H9 (cell line): ENCODE data around the gene TTYH1. TPM values are rescaled to one million over a fixed set of nuclear protein-coding genes. Genes with fewer than 3 reads are reported as not detected.

Experiments used
- DNase-seq: peaks from one replicate; pipeline ENCODE4 v3.0.0-alpha.2; 2017
- H2AFZ ChIP-seq: one replicate; pipeline ENCODE4 v1.6.1; 2013; ENCODE audit warnings: mild to moderate bottlenecking, low read length, control low read depth, moderate library complexity
- H2AK5ac ChIP-seq: 2 replicates; pipeline ENCODE4 v1.6.1; 2013; ENCODE audit warnings: low read length, control low read depth, mixed read lengths; ENCODE audit not compliant: insufficient read length
- H2BK120ac ChIP-seq: one replicate; pipeline ENCODE4 v1.6.1; 2013; ENCODE audit warnings: low read depth, mild to moderate bottlenecking, low read length, control low read depth, inconsistent platforms; ENCODE audit not compliant: poor library complexity, severe bottlenecking
- H2BK12ac ChIP-seq: 2 replicates; pipeline ENCODE4 v1.6.1; 2013; ENCODE audit warnings: low read length, control low read depth, mixed read lengths, low read depth; ENCODE audit not compliant: insufficient read length
- H2BK15ac ChIP-seq: 2 replicates; pipeline ENCODE4 v1.6.1; 2013; ENCODE audit warnings: low read depth, low read length, control low read depth
- H2BK20ac ChIP-seq: one replicate; pipeline ENCODE4 v1.6.1; 2013; ENCODE audit warnings: low read depth, mild to moderate bottlenecking, low read length, control low read depth, inconsistent platforms; ENCODE audit not compliant: poor library complexity, severe bottlenecking
- H2BK5ac ChIP-seq: 2 replicates; pipeline ENCODE4 v1.6.1; 2013; ENCODE audit warnings: low read length, control low read depth, mixed read lengths; ENCODE audit not compliant: insufficient read length
- H3K14ac ChIP-seq: 2 replicates; pipeline ENCODE4 v1.6.1; 2013; ENCODE audit warnings: low read length, control low read depth; ENCODE audit not compliant: insufficient read depth
- H3K18ac ChIP-seq: 2 replicates; pipeline ENCODE4 v1.6.1; 2013; ENCODE audit warnings: low read depth, mild to moderate bottlenecking, mixed read lengths, low read length, control low read depth; ENCODE audit not compliant: insufficient read length
- H3K23ac ChIP-seq: 2 replicates; pipeline ENCODE4 v1.6.1; 2013; ENCODE audit warnings: low read length, control low read depth, mixed read lengths, low read depth; ENCODE audit not compliant: insufficient read length
- H3K23me2 ChIP-seq: 2 replicates; pipeline ENCODE4 v1.6.1; 2013; ENCODE audit warnings: low read depth, mild to moderate bottlenecking, mixed read lengths, low read length, control low read depth; ENCODE audit not compliant: insufficient read length, poor library complexity, severe bottlenecking
- H3K27ac ChIP-seq: 2 replicates; pipeline ENCODE4 v1.5.1; 2013; ENCODE audit warnings: low read length, control low read depth, mixed read lengths, low read depth; ENCODE audit not compliant: insufficient read length
- H3K27me3 ChIP-seq: 2 replicates; pipeline ENCODE4 v1.6.1; 2013; ENCODE audit warnings: low read length, control low read depth, inconsistent platforms; ENCODE audit not compliant: insufficient read depth
- H3K4ac ChIP-seq: 2 replicates; pipeline ENCODE4 v1.6.1; 2013; ENCODE audit warnings: low read depth, mild to moderate bottlenecking, control low read depth, inconsistent platforms, low read length, moderate library complexity
- H3K4me1 ChIP-seq: 2 replicates; pipeline ENCODE4 v1.6.1; 2013; ENCODE audit warnings: low read length, control low read depth, inconsistent platforms; ENCODE audit not compliant: insufficient read depth
- H3K4me2 ChIP-seq: 2 replicates; pipeline ENCODE4 v1.6.1; 2013; ENCODE audit warnings: low read length, control low read depth, mixed read lengths; ENCODE audit not compliant: insufficient read length, insufficient read depth
- H3K56ac ChIP-seq: 2 replicates; pipeline ENCODE4 v1.6.1; 2013; ENCODE audit warnings: low read depth, mild to moderate bottlenecking, mixed read lengths, low read length, control low read depth; ENCODE audit not compliant: insufficient read length
- H3K79me1 ChIP-seq: 2 replicates; pipeline ENCODE4 v1.6.1; 2013; ENCODE audit warnings: low read depth, mild to moderate bottlenecking, moderate library complexity, low read length, control low read depth, inconsistent platforms; ENCODE audit not compliant: insufficient read depth, poor library complexity, severe bottlenecking
- H3K79me2 ChIP-seq: 2 replicates; pipeline ENCODE4 v1.6.1; 2013; ENCODE audit warnings: low read length, control low read depth, inconsistent platforms; ENCODE audit not compliant: insufficient read depth
- H3K9ac ChIP-seq: 2 replicates; pipeline ENCODE4 v1.6.1; 2013; ENCODE audit warnings: low read length, control low read depth, mixed read lengths; ENCODE audit not compliant: insufficient read length; ENCODE audit errors: extremely low read depth
- H3K9me3 ChIP-seq: one replicate; pipeline ENCODE4 v1.6.1; 2013; ENCODE audit warnings: low read depth, low read length, inconsistent platforms; ENCODE audit not compliant: control insufficient read depth
- H3T11ph ChIP-seq: one replicate; pipeline ENCODE4 v1.6.1; 2013; ENCODE audit warnings: mild to moderate bottlenecking, low read length, control low read depth, inconsistent platforms
- H4K20me1 ChIP-seq: one replicate; pipeline ENCODE4 v1.6.1; 2013; ENCODE audit not compliant: control insufficient read depth, insufficient read length, insufficient read depth
- H4K5ac ChIP-seq: 2 replicates; pipeline ENCODE4 v1.6.1; 2013; ENCODE audit warnings: low read depth, mild to moderate bottlenecking, mixed read lengths, low read length, control low read depth; ENCODE audit not compliant: insufficient read length
- H4K8ac ChIP-seq: replicated peaks from 2 replicates; pipeline ENCODE4 v1.6.1; 2013; ENCODE audit warnings: low read length, control low read depth, mixed read lengths, low read depth; ENCODE audit not compliant: insufficient read length
- H4K91ac ChIP-seq: 2 replicates; pipeline ENCODE4 v1.6.1; 2013; ENCODE audit warnings: low read depth, mild to moderate bottlenecking, moderate library complexity, mixed read lengths, low read length, control low read depth; ENCODE audit not compliant: insufficient read length
- H3K27ac Mint-ChIP-seq, 3 experiments: 2 replicates in 2 of 3; 3 replicates in 1 of 3; pipeline ENCODE4 v1.8.0; 2020 to 2021; ENCODE audit warnings: mixed read lengths in 3 of 3, mild to moderate bottlenecking in 1 of 3, moderate library complexity in 1 of 3
- H3K27me3 Mint-ChIP-seq: 2 replicates; pipeline ENCODE4 v1.8.0; 2021; ENCODE audit warnings: low read depth, mild to moderate bottlenecking, moderate library complexity, mixed read lengths
- H3K36me3 Mint-ChIP-seq, 3 experiments: 2 replicates in 2 of 3; 3 replicates in 1 of 3; pipeline ENCODE4 v1.8.0; 2020 to 2021; ENCODE audit warnings: low read depth in 3 of 3, mixed read lengths in 3 of 3; ENCODE audit not compliant: insufficient read depth in 1 of 3
- H3K4me1 Mint-ChIP-seq, 2 experiments: 2 replicates each; pipeline ENCODE4 v1.8.0; 2020; ENCODE audit warnings: mixed read lengths in 2 of 2
- H3K4me3 Mint-ChIP-seq, 2 experiments: 2 replicates in 1 of 2; 3 replicates in 1 of 2; pipeline ENCODE4 v1.8.0; 2020 to 2021; ENCODE audit warnings: mild to moderate bottlenecking in 2 of 2, mixed read lengths in 2 of 2, moderate library complexity in 1 of 2
- H3K9me3 Mint-ChIP-seq, 2 experiments: 2 replicates in 1 of 2; 3 replicates in 1 of 2; pipeline ENCODE4 v1.8.0; 2020; ENCODE audit warnings: mild to moderate bottlenecking in 2 of 2, mixed read lengths in 2 of 2, moderate library complexity in 1 of 2
- CTCF ChIP-seq: fragments of 200-600 bp; sonication (generic); conservative IDR thresholded peaks from 3 replicates; pipeline ENCODE4 v1.8.0; 2021; ENCODE audit warnings: antibody characterized with exemption, mild to moderate bottlenecking
- WGBS: extraction: QIAGEN DNeasy Blood & Tissue Kit; methylation state at CpG from one replicate; pipeline ENCODE4 v1.1.7; 2013; ENCODE audit warnings: missing lambda C conversion rate, low lambda C conversion rate, mixed read lengths; ENCODE audit not compliant: insufficient read length; ENCODE audit errors: extremely low coverage; 5-methylcytosine and 5-hydroxymethylcytosine counted together
- total RNA-seq: library from RNA; stranded (reverse); gene quantifications from 2 replicates; pipeline ENCODE4 v1.2.1, GENCODE V29; 2021

Gene TTYH1
- total RNA-seq, 1 experiment from 2014 or later, result 47.1 TPM

GRCh38 chr19:54439174-54439851 lies 24.0 kb downstream of the TTYH1 start:
- no peaks in the 10 kb centered on the region for H3K9me3 ChIP-seq
- H4K91ac ChIP-seq, result no peak overlapping the region
- peak; percentile 75 for TF ChIP-seq CTCF
- no CpG with 5 or more reads among the region's 15 CpGs for WGBS
- H3K4ac ChIP-seq, result no peak overlapping the region
- no peaks in the 10 kb centered on the region for H3K27me3 ChIP-seq
- Mint-ChIP-seq H3K27me3 (peaks cover 8% of the 10 kb centered on the region), H3K4me1 (peaks cover 24 to 40% of the 10 kb centered on the region in 2 experiments), H3K9me3 (no peaks in the 10 kb centered on the region), H3K4me3 (no peak overlapping the region), H3K27ac (peak overlapping the region in 1 of 3 experiments; percentile 55; a peak in 2 of 7 replicates), H3K36me3 (peaks cover 6 to 30% (median 27%) of the 10 kb centered on the region in 3 experiments; a peak in 6 of 7 replicates)
- H3K18ac ChIP-seq, result no peak overlapping the region
- H2AFZ ChIP-seq, result no peak overlapping the region
- H3K27ac ChIP-seq, result no peak overlapping the region
- no peaks in the 10 kb centered on the region for H3K23me2 ChIP-seq
- peak; percentile 83 for DNase-seq
- no peak overlapping the region for H3K4me2 ChIP-seq
- no peak overlapping the region for H3K9ac ChIP-seq
- no peak overlapping the region for H3K14ac ChIP-seq
- no peak overlapping the region for H3K23ac ChIP-seq
- H4K20me1 ChIP-seq, result no peaks in the 10 kb centered on the region
- no peak overlapping the region for H4K8ac ChIP-seq
- H3K79me2 ChIP-seq, result no peaks in the 10 kb centered on the region
- H2AK5ac ChIP-seq, result no peak overlapping the region
- H2BK5ac ChIP-seq, result no peak overlapping the region
- no peak overlapping the region for H2BK12ac ChIP-seq
- no peak overlapping the region for H4K5ac ChIP-seq
- H3T11ph ChIP-seq, result no peak overlapping the region
- no peaks in the 10 kb centered on the region for H3K79me1 ChIP-seq
- no peak overlapping the region for H2BK120ac ChIP-seq
- peaks cover 5% of the 10 kb centered on the region; the same call in 1 of the 2 replicates for H3K4me1 ChIP-seq
- no peak overlapping the region for H3K56ac ChIP-seq
- no peak overlapping the region for H2BK20ac ChIP-seq
- no peak overlapping the region for H2BK15ac ChIP-seq
